ENCODE data around the gene KRTAP5-10.
"Not testable (repeated sequence)": the region's sequence is repeated elsewhere in the genome, so short reads cannot be mapped to it uniquely, and the experiment has no call there.

KRTAP5-10 gene

GRCh38 chr11:71562120-71562519 is 3.2 kb upstream of the KRTAP5-10 start:
- no peaks in the 10 kb centered on the region for H3K36me3 Mint-ChIP-seq (ENCODE audit: low read depth)
- TF ChIP-seq CTCF (IDR thresholded peaks at IDR 0.05) = no peak
- H3K9me3 Mint-ChIP-seq = peaks cover 43% of the 10 kb centered on the region
- H3K4me3 Mint-ChIP-seq = no peak overlapping the region
- H3K4me1 Mint-ChIP-seq = peaks cover 26% of the 10 kb centered on the region
- H3K27me3 Mint-ChIP-seq (ENCODE audit: low read depth, poor library complexity) = peaks cover 26% of the 10 kb centered on the region
- H3K27ac Mint-ChIP-seq = no peak overlapping the region
- DNase-seq = no peak

- Mint-ChIP-seq H3K9me3 (peaks cover 31% of the 10 kb centered on the region), H3K36me3 (ENCODE audit: low read depth) (no peaks in the 10 kb centered on the region), H3K27ac (no peak overlapping the region), H3K27me3 (ENCODE audit: low read depth, poor library complexity) (peaks cover 23% of the 10 kb centered on the region), H3K4me3 (no peak overlapping the region), H3K4me1 (peaks cover 38% of the 10 kb centered on the region)
- TF ChIP-seq CTCF (IDR thresholded peaks at IDR 0.05) = peak; percentile 23
- DNase-seq = peak; percentile 23
Measured at GRCh38 chr11:71563406-71563805, 2.0 kb upstream of the KRTAP5-10 start.

- H3K27ac Mint-ChIP-seq = no peak overlapping the region
- TF ChIP-seq CTCF (IDR thresholded peaks at IDR 0.05) = no peak
- no peak for DNase-seq
- H3K4me3 Mint-ChIP-seq = no peak overlapping the region
- no peaks in the 10 kb centered on the region for H3K36me3 Mint-ChIP-seq (ENCODE audit: low read depth)
- peaks cover 46% of the 10 kb centered on the region for H3K4me1 Mint-ChIP-seq
- H3K9me3 Mint-ChIP-seq = peaks cover 22% of the 10 kb centered on the region
- H3K27me3 Mint-ChIP-seq (ENCODE audit: low read depth, poor library complexity) = peaks cover 23% of the 10 kb centered on the region
Measured at GRCh38 chr11:71564430-71564829, 933 bp upstream of the KRTAP5-10 start.

- no peaks in the 10 kb centered on the region for H3K36me3 Mint-ChIP-seq (ENCODE audit: low read depth)
- H3K4me1 Mint-ChIP-seq = peaks cover 51% of the 10 kb centered on the region
- peaks cover 18% of the 10 kb centered on the region for H3K27me3 Mint-ChIP-seq (ENCODE audit: low read depth, poor library complexity)
- no peak overlapping the region for H3K27ac Mint-ChIP-seq
- peaks cover 6% of the 10 kb centered on the region for H3K9me3 Mint-ChIP-seq
- no peak overlapping the region for H3K4me3 Mint-ChIP-seq
- no peak for DNase-seq
- TF ChIP-seq CTCF (IDR thresholded peaks at IDR 0.05) = no peak
Measured at GRCh38 chr11:71566081-71566620, 788 bp downstream of the KRTAP5-10 start.

- H3K9me3 Mint-ChIP-seq; DNase-seq; H3K36me3 Mint-ChIP-seq (ENCODE audit: low read depth): not testable (repeated sequence)
- peak overlapping the region; percentile 94 for H3K27ac Mint-ChIP-seq
- peaks cover 51% of the 10 kb centered on the region for H3K4me1 Mint-ChIP-seq
- peak overlapping the region; percentile 14 for H3K4me3 Mint-ChIP-seq
- peaks cover 17% of the 10 kb centered on the region for H3K27me3 Mint-ChIP-seq (ENCODE audit: low read depth, poor library complexity)
Measured at GRCh38 chr11:71566626-71567599, 1.6 kb downstream of the KRTAP5-10 start.

GRCh38 chr11:71567633-71568032 is 2.3 kb downstream of the KRTAP5-10 start:
- not testable (repeated sequence) for H3K27ac Mint-ChIP-seq; H3K9me3 Mint-ChIP-seq; H3K36me3 Mint-ChIP-seq (ENCODE audit: low read depth); DNase-seq
- H3K27me3 Mint-ChIP-seq (ENCODE audit: low read depth, poor library complexity) = peaks cover 13% of the 10 kb centered on the region
- H3K4me3 Mint-ChIP-seq = peak overlapping the region; percentile 14
- peaks cover 51% of the 10 kb centered on the region for H3K4me1 Mint-ChIP-seq

Measured in nephron progenitor cell (in vitro differentiated cells).